LNCAP (cell line): ENCODE results near the gene RNASEL.

Experiments
- CTCF ChIP-seq: fragments of 450-650 bp; IDR thresholded peaks from 2 replicates; pipeline ENCODE4 v1.5.1; 2017; ENCODE audit warnings: mild to moderate bottlenecking

The RNASEL gene

GRCh38 chr1:182608845-182609610 lies 20.0 kb upstream of the RNASEL start:
- no peak for TF ChIP-seq CTCF

- TF ChIP-seq CTCF: no peak
These were observed 19.2 kb upstream of the RNASEL start for GRCh38 chr1:182608236-182608635.

- no peak for TF ChIP-seq CTCF
These were observed 18.5 kb upstream of the RNASEL start for GRCh38 chr1:182607566-182607965.

GRCh38 chr1:182604175-182605164 lies 15.4 kb upstream of the RNASEL start, which contains the start of gene RGS16:
RGS16 (minus strand) TSS chr1:182604389; CDS start chr1:182604259, 130 bp downstream.
- TF ChIP-seq CTCF: no peak

GRCh38 chr1:182603646-182604174 lies 14.7 kb upstream of the RNASEL start:
- TF ChIP-seq CTCF: no peak

GRCh38 chr1:182602935-182603645 lies 14.0 kb upstream of the RNASEL start:
- TF ChIP-seq CTCF: no peak

GRCh38 chr1:182601913-182602312 lies 12.9 kb upstream of the RNASEL start:
- no peak for TF ChIP-seq CTCF
